GM21447 (cell line): ENCODE data around the gene TPX2.
A peak's percentile ranks its signal among the peaks of the same experiment; 100 is the strongest.
"Not testable (repeated sequence)": the region's sequence is repeated elsewhere in the genome, so short reads cannot be mapped to it uniquely, and the experiment has no call there.

Source experiments
- ATAC-seq: cut with Tn5 transposase; IDR thresholded peaks from one replicate; pipeline ENCODE4 v1.9.1; 2021; ENCODE audit not compliant: unreplicated experiment

Gene TPX2

GRCh38 chr20:31720486-31721407, 18.3 kb upstream of the TPX2 start:
- ATAC-seq = no peak

- no peak for ATAC-seq
Observed at GRCh38 chr20:31721408-31722256, 17.5 kb upstream of the TPX2 start.

DNA sequence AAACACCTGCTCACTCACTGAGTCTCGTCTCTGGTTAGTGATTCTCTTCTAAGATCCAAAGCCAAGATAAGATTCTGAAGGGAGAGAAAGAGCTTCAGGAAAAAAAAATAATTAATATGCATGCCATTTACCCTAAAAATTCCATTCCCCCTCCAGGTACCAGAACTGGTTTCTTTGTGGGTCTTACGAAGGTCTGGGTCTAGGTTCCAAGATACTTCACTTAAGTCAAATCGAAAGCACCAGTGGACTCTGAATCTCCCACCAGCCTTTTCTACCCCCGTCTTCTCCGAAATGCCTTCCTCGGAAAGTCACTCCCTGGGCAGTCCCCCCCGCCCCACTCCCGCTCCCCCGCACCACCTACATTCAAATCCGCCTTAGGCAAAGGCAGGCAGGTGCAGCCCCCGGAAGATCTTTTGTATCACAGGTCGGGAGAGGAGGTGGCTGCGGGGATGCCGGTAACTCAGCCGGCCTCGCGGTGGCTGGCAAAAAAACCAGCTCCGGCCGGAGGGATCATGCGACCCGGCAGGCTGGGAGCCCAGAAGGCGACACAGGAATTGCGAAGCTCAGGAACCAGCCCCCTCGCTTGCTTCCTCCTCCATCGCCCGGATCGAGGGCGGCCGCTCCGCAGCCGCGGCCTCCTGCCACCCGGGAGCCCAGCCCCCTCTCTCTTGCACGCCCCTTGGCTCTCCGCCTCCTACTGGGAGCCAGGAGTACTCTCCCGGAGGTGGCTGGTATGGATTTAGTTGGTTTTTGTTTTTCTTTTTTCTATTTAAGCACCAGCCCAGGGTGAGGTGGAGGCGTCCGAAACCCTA, 16.6 kb upstream of the TPX2 start, which contains the start of gene BCL2L1:
BCL2L1 (minus strand) TSS at position 612 of the 812 bp plus-strand sequence. CDS start 650 bp downstream, outside the sequence.
- peak; percentile 24 for ATAC-seq

GRCh38 chr20:31723069-31723318, 16.1 kb upstream of the TPX2 start:
- ATAC-seq = no peak

- ATAC-seq = peak; percentile 70
Observed at GRCh38 chr20:31723319-31724078, 15.6 kb upstream of the TPX2 start.

GRCh38 chr20:31731321-31731717, 7.8 kb upstream of the TPX2 start:
- ATAC-seq = no peak

- peak; percentile 10 for ATAC-seq
Observed at GRCh38 chr20:31739550-31739977, 474 bp downstream of the TPX2 start.

- no peak for ATAC-seq
Observed at GRCh38 chr20:31740208-31740607, 1.1 kb downstream of the TPX2 start.

DNA sequence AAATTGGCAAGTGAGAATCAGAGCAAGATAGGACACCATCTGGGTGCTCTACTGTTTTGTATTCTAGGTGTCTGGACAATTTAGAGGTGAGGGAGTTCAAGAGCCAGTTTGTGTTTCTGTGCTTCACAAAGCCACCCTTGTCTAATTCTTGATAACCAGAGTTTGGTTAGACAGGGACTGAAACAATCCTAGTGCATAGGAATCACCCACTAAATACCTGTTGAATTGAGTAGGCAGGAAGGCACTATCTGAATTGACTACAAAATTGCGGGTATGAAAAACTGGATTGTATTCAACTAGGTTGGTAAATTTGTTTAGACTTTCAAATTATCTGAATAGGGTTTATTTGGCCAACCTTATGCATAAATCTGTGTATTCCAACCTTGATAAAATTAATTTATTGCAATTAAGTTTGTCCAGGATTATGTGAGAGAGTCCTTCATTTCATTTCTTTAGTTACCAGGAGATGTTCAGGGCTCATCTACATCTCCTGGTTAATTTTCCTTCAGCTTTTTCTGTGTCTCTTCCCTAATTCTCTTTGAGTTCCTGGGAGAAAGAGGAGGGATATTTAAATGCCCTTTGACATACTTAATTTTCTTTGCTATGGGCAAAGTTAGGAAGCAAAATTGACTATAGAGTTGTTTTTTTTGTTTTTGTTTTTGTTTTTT, 1.7 kb downstream of the TPX2 start:
- ATAC-seq = no peak

- ATAC-seq = no peak
Observed at GRCh38 chr20:31746068-31746878, 7.2 kb downstream of the TPX2 start.

GRCh38 chr20:31747028-31747427, 7.9 kb downstream of the TPX2 start:
- ATAC-seq = not testable (repeated sequence)

DNA sequence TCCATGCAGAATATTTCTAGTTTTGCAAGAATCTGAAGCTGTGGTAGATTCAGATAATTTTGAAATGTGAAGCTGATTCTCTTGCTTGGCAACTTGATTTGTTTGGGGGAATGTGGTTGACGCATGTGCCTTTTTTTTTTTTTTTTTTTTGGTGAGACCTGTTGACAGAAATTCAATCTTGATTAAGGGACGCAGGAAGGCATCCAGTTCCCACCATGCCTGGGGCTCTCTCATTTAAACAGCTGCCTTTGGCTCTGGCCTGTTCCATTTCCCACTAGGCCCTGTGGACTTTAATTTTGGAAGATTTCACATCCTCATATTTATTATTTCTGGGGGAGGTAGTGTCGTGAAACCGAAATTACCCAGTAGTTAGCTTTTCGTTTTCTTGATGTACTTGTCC, 8.6 kb downstream of the TPX2 start:
- no peak for ATAC-seq

GRCh38 chr20:31749223-31749622, 10.1 kb downstream of the TPX2 start:
- no peak for ATAC-seq

DNA sequence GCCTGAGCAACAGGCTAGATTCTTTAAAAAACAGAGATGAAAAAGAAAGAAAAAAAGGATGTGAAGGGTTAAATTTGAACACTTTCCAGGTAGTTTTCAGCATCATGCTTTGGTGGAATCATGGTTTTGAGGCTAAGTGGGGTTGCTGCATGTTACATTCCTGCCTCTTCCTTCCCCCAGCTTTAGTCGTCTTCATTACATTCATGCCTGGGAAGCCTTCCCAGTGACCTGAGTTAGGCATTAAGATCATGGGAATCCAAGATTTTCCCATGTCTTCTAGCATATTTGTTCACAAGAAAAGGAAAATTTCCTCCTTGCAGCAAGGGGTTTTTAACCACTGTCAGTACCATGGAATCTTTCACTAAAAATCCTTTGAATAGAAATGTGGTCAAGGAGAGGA, 12.0 kb downstream of the TPX2 start:
- ATAC-seq = no peak

- no peak for ATAC-seq
Observed at GRCh38 chr20:31757254-31757653, 18.2 kb downstream of the TPX2 start.

DNA sequence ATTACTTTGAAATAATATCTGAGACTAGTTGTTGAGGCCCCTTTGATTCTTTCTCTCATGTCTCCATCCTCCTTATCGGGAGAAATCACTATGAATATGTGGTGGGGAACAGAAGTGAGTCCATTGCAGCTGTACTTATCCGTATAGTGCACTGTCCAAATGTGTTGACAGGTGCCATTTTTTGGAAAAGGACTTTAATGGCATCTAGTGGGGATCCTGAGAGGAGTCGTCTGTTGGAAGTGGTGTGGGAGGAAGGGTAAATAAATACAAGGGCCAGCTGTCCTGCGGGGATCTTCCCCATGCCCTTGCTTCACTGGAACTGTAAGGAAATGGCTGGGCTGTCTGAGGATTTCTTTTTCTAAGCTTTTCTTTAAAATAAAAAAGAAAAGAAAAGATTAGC, 19.4 kb downstream of the TPX2 start:
- no peak for ATAC-seq

DNA sequence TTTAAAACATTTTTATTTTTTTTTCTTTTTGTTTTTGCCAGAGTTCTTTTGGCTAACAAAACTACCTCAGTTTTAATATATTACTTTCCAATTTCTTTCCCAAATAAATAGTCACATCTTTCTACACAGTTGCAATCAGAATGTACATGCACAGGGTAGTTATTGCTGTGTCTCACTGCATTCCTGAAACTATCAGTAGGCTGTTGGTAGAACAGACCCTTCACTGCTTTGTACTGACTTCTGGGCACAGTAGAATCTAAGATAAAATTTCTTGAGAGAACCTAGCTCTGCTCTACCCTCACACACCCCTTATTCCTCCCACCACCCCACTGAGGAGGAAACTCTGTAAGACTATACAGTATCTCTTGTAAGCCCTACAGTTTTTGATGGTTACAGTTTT, 19.9 kb downstream of the TPX2 start:
- ATAC-seq = no peak

DNA sequence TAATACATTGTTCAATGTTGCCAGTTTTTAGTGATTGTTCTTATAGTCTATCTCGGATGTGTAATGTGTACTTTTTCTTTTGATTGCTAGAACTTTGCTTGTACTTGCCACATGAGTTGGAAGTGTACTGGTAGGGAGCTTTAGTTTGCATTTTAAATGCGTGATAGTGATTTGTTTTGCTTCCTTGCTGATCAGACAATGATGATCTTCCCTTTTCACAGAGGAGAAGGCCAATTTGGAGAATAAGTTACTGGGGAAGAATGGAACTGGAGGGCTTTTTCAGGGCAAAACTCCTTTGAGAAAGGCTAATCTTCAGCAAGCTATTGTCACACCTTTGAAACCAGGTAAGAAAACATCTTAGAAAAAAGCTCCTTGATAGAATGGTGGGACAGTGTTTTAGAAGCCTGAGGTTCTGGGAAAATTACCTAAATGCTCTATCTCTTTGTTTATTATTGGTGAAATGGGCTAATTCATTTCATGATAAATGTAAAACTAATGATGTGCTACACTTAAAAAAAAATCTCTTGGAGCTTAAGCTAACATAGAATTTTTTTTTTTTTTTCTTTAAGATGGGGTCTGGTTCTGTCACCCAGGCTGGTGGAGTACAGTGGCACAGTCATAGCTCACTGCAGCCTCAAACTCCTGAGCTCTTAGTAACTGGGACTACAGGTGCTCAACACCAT, 20.9 kb downstream of the TPX2 start:
- no peak for ATAC-seq
